ENCODE measurements around the gene VAC14. TPM values are rescaled to one million over a fixed set of nuclear protein-coding genes. Genes with fewer than 3 reads are reported as not detected.

VAC14 gene
- total RNA-seq, 2 experiments from 2014 or later = 23.0 to 23.6 TPM

GRCh38 chr16:70809392-70810060 is 8.6 kb upstream of the VAC14 start:
- ChIA-PET POLR2A (no interaction called here), CTCF (interaction anchor here (1.3 kb wide), 1 partner anchor 502 kb away, joined by 3 read pairs; no protein-coding TSS in a partner anchor)
- Histone ChIP-seq H3K27me3 (ENCODE audit: control insufficient read depth in 1 of 2, insufficient read depth in 2 of 2, low read length in 2 of 2) (peaks cover 0 to 12% of the 10 kb centered on the region in 2 experiments), H3K4me1 (ENCODE audit: insufficient read depth, low read length) (no peaks in the 10 kb centered on the region), H3K36me3 (ENCODE audit: insufficient read depth, low read length) (no peaks in the 10 kb centered on the region), H3K27ac (ENCODE audit: low read depth in 1 of 2, low read length in 2 of 2) (no peak overlapping the region), H3K9me3 (ENCODE audit: control insufficient read depth in 1 of 2, insufficient read depth in 1 of 2, low read length in 2 of 2) (no peaks in the 10 kb centered on the region), H3K4me3 (ENCODE audit: low read length) (no peak overlapping the region)
- Mint-ChIP-seq H3K27me3 (peaks cover 23% of the 10 kb centered on the region), H3K4me3 (no peak overlapping the region), H3K9me3 (no peaks in the 10 kb centered on the region), H3K36me3 (ENCODE audit: low read depth) (no peaks in the 10 kb centered on the region), H3K4me1 (ENCODE audit: low read depth) (no peaks in the 10 kb centered on the region), H3K27ac (no peak overlapping the region)
- TF ChIP-seq CTCF (IDR thresholded peaks at IDR 0.05) = no peak
- intact Hi-C loops (cut with DNase I, micrococcal nuclease) = no loop called here
- ATAC-seq (ENCODE audit: poor library complexity) = no peak
- DNase-seq = no peak

DNA sequence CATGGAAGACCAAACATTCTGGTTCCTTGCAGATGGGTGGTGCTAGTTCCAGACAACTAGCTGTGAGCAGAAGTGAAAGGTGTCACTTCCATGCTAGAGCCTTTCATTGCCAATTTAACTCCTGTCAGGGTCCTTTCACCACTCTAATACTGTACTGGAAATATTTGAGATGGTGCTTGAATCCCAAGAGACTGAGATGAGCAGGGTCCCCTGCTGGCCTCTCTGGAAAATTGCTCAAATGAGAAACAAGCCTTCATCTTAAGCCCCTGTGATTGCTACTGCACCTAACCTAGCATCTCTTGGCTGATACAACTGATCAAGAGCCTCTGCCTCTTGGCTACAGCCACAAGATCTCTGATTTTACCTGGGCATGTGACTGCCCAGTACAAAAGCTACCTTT is 7.4 kb upstream of the VAC14 start:
- POLR2A ChIA-PET = no interaction called here
- intact Hi-C loops (cut with DNase I, micrococcal nuclease) = no loop called here
- H3K36me3 ChIP-seq (ENCODE audit: insufficient read depth, low read length) = no peaks in the 10 kb centered on the region
- Mint-ChIP-seq H3K4me3 (no peak overlapping the region), H3K36me3 (ENCODE audit: low read depth) (no peaks in the 10 kb centered on the region), H3K27me3 (peaks cover 23% of the 10 kb centered on the region), H3K9me3 (no peaks in the 10 kb centered on the region), H3K27ac (no peak overlapping the region), H3K4me1 (ENCODE audit: low read depth) (no peaks in the 10 kb centered on the region)
- no peak overlapping the region for H3K27ac ChIP-seq (ENCODE audit: low read depth in 1 of 2, low read length in 2 of 2)
- H3K4me1 ChIP-seq (ENCODE audit: insufficient read depth, low read length) = no peaks in the 10 kb centered on the region
- TF ChIP-seq CTCF (IDR thresholded peaks at IDR 0.05) = no peak
- CTCF ChIA-PET = interaction anchor here (0.6 kb wide), 2 partner anchors 238 to 291 kb away, joined by 3 read pairs; no protein-coding TSS in a partner anchor
- ATAC-seq (ENCODE audit: poor library complexity) (no peak), DNase-seq (no peak)
- no peaks in the 10 kb centered on the region for H3K9me3 ChIP-seq (ENCODE audit: control insufficient read depth in 1 of 2, insufficient read depth in 1 of 2, low read length in 2 of 2)
- peaks cover 0 to 12% of the 10 kb centered on the region in 2 experiments for H3K27me3 ChIP-seq (ENCODE audit: control insufficient read depth in 1 of 2, insufficient read depth in 2 of 2, low read length in 2 of 2)
- no peak overlapping the region for H3K4me3 ChIP-seq (ENCODE audit: low read length)

DNA sequence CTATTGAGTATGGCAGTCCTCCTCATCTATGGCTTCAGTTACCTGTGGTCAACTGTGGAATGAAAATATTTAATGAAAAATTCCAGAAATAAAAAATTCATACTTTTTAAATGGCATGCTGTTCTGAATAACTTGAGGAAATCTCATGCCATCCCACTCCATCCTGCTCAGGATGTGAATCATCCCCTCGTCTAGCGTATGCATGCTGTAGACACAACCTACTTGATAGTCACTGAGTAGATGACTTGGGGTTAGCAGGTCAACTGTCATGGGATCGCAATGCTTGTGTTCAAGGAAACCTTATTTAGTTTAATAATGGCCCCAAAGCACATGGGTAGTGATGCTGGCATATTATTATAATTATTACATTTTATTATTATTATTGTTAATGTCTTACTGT is 4.8 kb upstream of the VAC14 start:
- TF ChIP-seq CTCF (IDR thresholded peaks at IDR 0.05) = no peak
- H3K4me1 ChIP-seq (ENCODE audit: insufficient read depth, low read length) = peaks cover 4% of the 10 kb centered on the region
- no peak overlapping the region for H3K4me3 ChIP-seq (ENCODE audit: low read length)
- CTCF ChIA-PET = no interaction called here
- no peak overlapping the region for H3K27ac Mint-ChIP-seq
- H3K9me3 ChIP-seq (ENCODE audit: control insufficient read depth in 1 of 2, insufficient read depth in 1 of 2, low read length in 2 of 2) = no peaks in the 10 kb centered on the region
- no peaks in the 10 kb centered on the region for H3K36me3 ChIP-seq (ENCODE audit: insufficient read depth, low read length)
- peaks cover 0 to 12% of the 10 kb centered on the region in 2 experiments for H3K27me3 ChIP-seq (ENCODE audit: control insufficient read depth in 1 of 2, insufficient read depth in 2 of 2, low read length in 2 of 2)
- no peak overlapping the region for H3K4me3 Mint-ChIP-seq
- POLR2A ChIA-PET = no interaction called here
- peaks cover 10% of the 10 kb centered on the region for H3K4me1 Mint-ChIP-seq (ENCODE audit: low read depth)
- no peak overlapping the region for H3K27ac ChIP-seq (ENCODE audit: low read depth in 1 of 2, low read length in 2 of 2)
- H3K27me3 Mint-ChIP-seq = peaks cover 23% of the 10 kb centered on the region
- H3K36me3 Mint-ChIP-seq (ENCODE audit: low read depth) = peaks cover 4% of the 10 kb centered on the region
- no peak for ATAC-seq (ENCODE audit: poor library complexity)
- intact Hi-C loops (cut with DNase I, micrococcal nuclease) = no loop called here
- H3K9me3 Mint-ChIP-seq = peaks cover 2% of the 10 kb centered on the region
- DNase-seq = no peak

All from CD4-positive, alpha-beta T cell (primary cell).